ENCODE measurements around the gene CSDE1.

The CSDE1 gene

GRCh38 chr1:114750780-114751179 lies 7.0 kb downstream of the CSDE1 start:
- in situ Hi-C loops (cut with MboI; ENCODE audit: low sequenced_read_pairs) = no loop called here

- in situ Hi-C loops (cut with MboI; ENCODE audit: low sequenced_read_pairs) = no loop called here
Measured at GRCh38 chr1:114749835-114750234, 7.9 kb downstream of the CSDE1 start.

GRCh38 chr1:114746450-114747121 lies 11.2 kb downstream of the CSDE1 start:
- in situ Hi-C loops (cut with MboI; ENCODE audit: low sequenced_read_pairs) = no loop called here

- in situ Hi-C loops (cut with MboI; ENCODE audit: low sequenced_read_pairs) = no loop called here
Measured at GRCh38 chr1:114745291-114745690, 12.5 kb downstream of the CSDE1 start.

- in situ Hi-C loops (cut with MboI; ENCODE audit: low sequenced_read_pairs) = no loop called here
Measured at GRCh38 chr1:114741963-114742746, 15.6 kb downstream of the CSDE1 start.

- in situ Hi-C loops (cut with MboI; ENCODE audit: low sequenced_read_pairs) = no loop called here
Measured at GRCh38 chr1:114740331-114740730, 17.5 kb downstream of the CSDE1 start.

- in situ Hi-C loops (cut with MboI; ENCODE audit: low sequenced_read_pairs) = no loop called here
Measured at GRCh38 chr1:114737314-114737849, 20.4 kb downstream of the CSDE1 start.

- in situ Hi-C loops (cut with MboI; ENCODE audit: low sequenced_read_pairs) = no loop called here
Measured at GRCh38 chr1:114735479-114735878, 22.3 kb downstream of the CSDE1 start.

- in situ Hi-C loops (cut with MboI; ENCODE audit: low sequenced_read_pairs) = no loop called here
Measured at GRCh38 chr1:114729782-114730181, 28.0 kb downstream of the CSDE1 start.

- in situ Hi-C loops (cut with MboI; ENCODE audit: low sequenced_read_pairs) = no loop called here
Measured at GRCh38 chr1:114728553-114728952, 29.2 kb downstream of the CSDE1 start.

- in situ Hi-C loops (cut with MboI; ENCODE audit: low sequenced_read_pairs) = no loop called here
Measured at GRCh38 chr1:114725230-114725629, 32.6 kb downstream of the CSDE1 start.

GRCh38 chr1:114723915-114724314 lies 33.9 kb downstream of the CSDE1 start:
- in situ Hi-C loops (cut with MboI; ENCODE audit: low sequenced_read_pairs) = no loop called here

GRCh38 chr1:114723457-114723856 lies 34.3 kb downstream of the CSDE1 start:
- in situ Hi-C loops (cut with MboI; ENCODE audit: low sequenced_read_pairs) = no loop called here

GRCh38 chr1:114720492-114720891 lies 37.3 kb downstream of the CSDE1 start:
- in situ Hi-C loops (cut with MboI; ENCODE audit: low sequenced_read_pairs) = no loop called here

- in situ Hi-C loops (cut with MboI; ENCODE audit: low sequenced_read_pairs) = no loop called here
Measured at GRCh38 chr1:114719424-114719787, 38.4 kb downstream of the CSDE1 start.

GRCh38 chr1:114718661-114719423 lies 38.9 kb downstream of the CSDE1 start:
- in situ Hi-C loops (cut with MboI; ENCODE audit: low sequenced_read_pairs) = no loop called here

- in situ Hi-C loops (cut with MboI; ENCODE audit: low sequenced_read_pairs) = no loop called here
Measured at GRCh38 chr1:114716304-114717170, 41.2 kb downstream of the CSDE1 start, which contains the start of gene NRAS. Gene NRAS, minus strand, starts transcription at chr1:114716771. Its CDS starts 611 bp downstream, at chr1:114716160.

- in situ Hi-C loops (cut with MboI; ENCODE audit: low sequenced_read_pairs) = no loop called here
Measured at GRCh38 chr1:114715952-114716303, 41.9 kb downstream of the CSDE1 start.

- in situ Hi-C loops (cut with MboI; ENCODE audit: low sequenced_read_pairs) = no loop called here
Measured at GRCh38 chr1:114712977-114713376, 44.8 kb downstream of the CSDE1 start.

GRCh38 chr1:114710360-114710759 lies 47.4 kb downstream of the CSDE1 start:
- in situ Hi-C loops (cut with MboI; ENCODE audit: low sequenced_read_pairs) = no loop called here
